Thyroid gland (tissue), 4 donors: ENCODE measurements around the gene DDX19B. TPM values are rescaled to one million over a fixed set of nuclear protein-coding genes. Genes with fewer than 3 reads are reported as not detected.

ENCODE experiments used
- DNase-seq, 2 donors: peaks; one replicate each; pipeline ENCODE4 v3.0.0-alpha.2; 2019
- H3K27ac ChIP-seq, 3 donors: fragments of 200-600 bp; sonication (generic); 1 replicate in 2 of 3; 2 replicates in 1 of 3; pipeline ENCODE4 v1.5.1; 2016 to 2019; ENCODE audit warnings: mild to moderate bottlenecking in 1 of 3, moderate library complexity in 1 of 3
- H3K27me3 ChIP-seq: fragments of 200-600 bp; sonication (generic); one replicate; pipeline ENCODE4 v1.5.1; 2019
- H3K36me3 ChIP-seq, 2 donors: fragments of 200-600 bp; sonication (generic); one replicate each; pipeline ENCODE4 v1.5.1; 2016 to 2019
- H3K4me1 ChIP-seq, 2 donors: fragments of 200-600 bp; sonication (generic); one replicate each; pipeline ENCODE4 v1.5.1; 2017 to 2019
- H3K4me3 ChIP-seq, 3 donors: fragments of 200-600 bp; sonication (generic); replicated peaks in 1 of 3; 1 replicate in 2 of 3; 2 replicates in 1 of 3; pipeline ENCODE4 v1.5.1; 2016; ENCODE audit warnings: mild to moderate bottlenecking in 1 of 3
- H3K9me3 ChIP-seq: fragments of 200-600 bp; sonication (generic); one replicate; pipeline ENCODE4 v1.5.1; 2017
- POLR2A ChIP-seq, 2 donors: fragments of 450-650 bp; IDR thresholded peaks; one replicate each; pipeline ENCODE4 v1.6.1; 2017; ENCODE audit warnings: antibody characterized with exemption in 2 of 2, mild to moderate bottlenecking in 2 of 2, moderate library complexity in 1 of 2
- WGBS, 2 donors: methylation state at CpG; one replicate each; pipeline ENCODE4 v1.1.5; 2017; 5-methylcytosine and 5-hydroxymethylcytosine counted together
- intact Hi-C: fragments of 100-400 bp; cut with DNase I; formaldehyde crosslinking; loops from one replicate; pipeline ENCODE4 v1.15.1; 2023
- total RNA-seq, 4 donors: library from RNA; depleted of rRNA; stranded (reverse); fragments of >200 nt; gene quantifications; one replicate each; pipeline ENCODE4 v1.2.3, GENCODE V29; 2016
- TF ChIP-seq, protein P1 (sequence below), 6 experiments: fragments of 200-600 bp in 3 of 6; fragments of 450-650 bp in 3 of 6; sonication (generic) in 3 of 6; IDR thresholded peaks; one replicate each; pipeline ENCODE4 v1.5.1; 2016 to 2019; ENCODE audit warnings: antibody characterized with exemption in 6 of 6, mild to moderate bottlenecking in 2 of 6, inconsistent platforms in 1 of 6, moderate library complexity in 1 of 6

DDX19B gene
- total RNA-seq, 4 donors from 2014 or later = 35.8 to 53.6 (median 44.9) TPM

DNA sequence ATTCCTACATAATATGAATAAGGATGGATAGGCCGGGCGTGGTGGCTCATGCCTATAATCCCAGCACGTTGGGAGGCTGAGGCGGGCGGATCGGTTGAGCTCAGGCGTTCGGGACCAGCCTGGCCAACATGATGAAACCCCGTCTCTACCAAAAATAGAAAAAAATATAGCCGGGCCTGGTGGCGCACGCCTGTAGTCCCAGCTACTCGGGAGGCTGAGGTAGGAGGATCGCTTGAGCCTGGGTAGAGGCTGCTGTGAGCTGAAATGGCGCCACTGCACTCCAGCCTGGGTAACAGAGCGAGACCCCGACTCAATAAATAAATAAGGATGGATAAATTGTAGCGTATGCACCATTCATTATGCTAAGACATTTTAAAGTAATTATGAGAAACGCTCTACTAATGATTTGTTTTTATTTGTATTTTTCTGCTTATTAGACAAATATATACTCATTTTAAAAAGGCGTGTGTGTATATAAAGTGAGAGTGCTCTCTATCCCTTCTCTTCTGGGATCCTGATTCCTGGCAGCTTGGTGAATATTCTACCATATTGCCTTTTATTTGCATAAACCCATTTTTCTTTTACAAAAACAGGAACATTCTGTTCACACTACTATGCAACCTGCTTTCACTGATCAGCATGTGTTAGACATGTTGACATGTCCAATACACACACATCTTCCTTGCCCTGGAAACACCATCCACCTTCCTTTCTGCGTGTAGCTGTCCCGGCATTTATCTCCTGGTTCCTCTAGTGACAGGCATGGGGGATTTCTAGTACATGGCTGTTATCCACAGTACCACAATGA lies 74.1 kb downstream of the DDX19B start:
- 97% methylated on average over 22 of the region's 22 CpGs for WGBS, 2 donors
- Histone ChIP-seq H3K4me3 (no peak overlapping the region), H3K27me3 (no peaks in the 10 kb centered on the region), H3K9me3 (no peaks in the 10 kb centered on the region), H3K4me1 (no peaks in the 10 kb centered on the region), H3K36me3 (peaks cover 31 to 57% of the 10 kb centered on the region in 2 donors), H3K27ac (no peak overlapping the region)
- intact Hi-C loops = no loop called here
- no peak for DNase-seq
- no peak for TF ChIP-seq POLR2A (IDR thresholded peaks at IDR 0.05)
- TF ChIP-seq, protein P1, sequence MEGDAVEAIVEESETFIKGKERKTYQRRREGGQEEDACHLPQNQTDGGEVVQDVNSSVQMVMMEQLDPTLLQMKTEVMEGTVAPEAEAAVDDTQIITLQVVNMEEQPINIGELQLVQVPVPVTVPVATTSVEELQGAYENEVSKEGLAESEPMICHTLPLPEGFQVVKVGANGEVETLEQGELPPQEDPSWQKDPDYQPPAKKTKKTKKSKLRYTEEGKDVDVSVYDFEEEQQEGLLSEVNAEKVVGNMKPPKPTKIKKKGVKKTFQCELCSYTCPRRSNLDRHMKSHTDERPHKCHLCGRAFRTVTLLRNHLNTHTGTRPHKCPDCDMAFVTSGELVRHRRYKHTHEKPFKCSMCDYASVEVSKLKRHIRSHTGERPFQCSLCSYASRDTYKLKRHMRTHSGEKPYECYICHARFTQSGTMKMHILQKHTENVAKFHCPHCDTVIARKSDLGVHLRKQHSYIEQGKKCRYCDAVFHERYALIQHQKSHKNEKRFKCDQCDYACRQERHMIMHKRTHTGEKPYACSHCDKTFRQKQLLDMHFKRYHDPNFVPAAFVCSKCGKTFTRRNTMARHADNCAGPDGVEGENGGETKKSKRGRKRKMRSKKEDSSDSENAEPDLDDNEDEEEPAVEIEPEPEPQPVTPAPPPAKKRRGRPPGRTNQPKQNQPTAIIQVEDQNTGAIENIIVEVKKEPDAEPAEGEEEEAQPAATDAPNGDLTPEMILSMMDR (IDR thresholded peaks at IDR 0.05) = no peak

DNA sequence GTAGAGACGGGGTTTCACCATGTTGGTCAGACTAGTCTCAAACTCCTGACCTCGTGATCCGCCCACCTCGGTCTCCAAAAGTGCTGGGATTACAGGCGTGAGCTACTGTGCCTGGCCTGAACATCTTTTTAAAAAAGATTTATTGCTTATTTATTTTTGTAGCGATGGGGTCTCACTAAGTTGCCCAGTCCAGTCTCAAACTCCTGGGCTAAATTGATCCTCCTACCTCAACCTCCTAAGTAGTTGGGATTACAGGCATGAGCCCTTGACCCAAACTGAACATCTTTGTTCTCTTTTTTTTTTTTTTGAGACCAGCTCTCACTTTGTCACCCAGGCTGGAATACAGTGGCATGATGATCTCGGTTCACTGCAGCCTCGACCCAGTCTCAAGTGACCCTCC lies 75.2 kb downstream of the DDX19B start:
- H3K4me3 ChIP-seq = no peak overlapping the region
- no peaks in the 10 kb centered on the region for H3K4me1 ChIP-seq

DNA sequence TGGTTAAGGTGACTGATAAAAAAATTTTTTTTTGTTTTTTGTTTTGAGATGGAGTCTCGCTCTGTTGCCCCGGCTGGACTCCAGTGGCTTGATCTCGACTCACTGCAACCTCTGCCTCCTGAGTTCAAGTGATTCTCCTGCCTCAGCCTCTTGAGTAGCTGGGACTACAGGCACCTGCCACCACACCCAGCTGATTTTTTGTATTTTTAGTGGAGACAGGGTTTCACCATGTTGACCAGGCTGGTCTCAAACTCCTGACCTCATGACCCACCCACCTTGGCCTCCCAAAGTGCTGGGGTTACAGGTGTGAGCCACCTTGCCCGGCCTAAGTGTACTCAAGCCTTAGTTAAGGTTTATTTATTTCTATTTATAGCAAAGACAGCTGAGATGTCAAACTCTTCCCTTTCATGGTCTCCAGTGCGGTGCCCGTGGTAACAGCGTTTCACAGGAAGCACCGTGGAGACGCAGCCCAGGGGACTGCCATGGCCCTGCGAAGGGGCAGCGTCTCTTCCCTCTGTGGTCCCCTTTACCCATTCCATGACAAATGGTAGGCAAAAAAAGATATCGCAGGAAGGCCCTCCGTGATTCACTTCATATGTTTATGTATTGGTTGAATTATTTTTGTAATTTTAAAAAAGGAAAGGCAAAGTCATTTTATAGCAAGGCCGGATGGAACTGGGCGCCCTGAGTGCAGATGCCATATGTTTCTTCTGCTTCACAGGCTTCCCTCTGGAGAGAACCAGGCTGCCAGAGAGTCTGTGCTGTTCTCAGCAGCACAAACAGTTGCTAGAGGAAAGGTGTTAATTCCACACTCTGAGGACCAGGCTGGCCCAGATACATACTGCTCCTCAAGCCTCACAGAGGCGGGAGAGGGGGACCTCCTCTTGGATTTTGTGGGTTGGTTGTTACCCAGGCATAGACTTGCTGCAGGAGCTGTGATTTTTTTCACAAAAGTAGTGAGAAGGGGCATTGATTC lies 76.9 kb downstream of the DDX19B start:
- 85 to 94% methylated on average over 16 of the region's 16 CpGs for WGBS, 2 donors
- Histone ChIP-seq H3K27me3 (no peaks in the 10 kb centered on the region), H3K4me3 (no peak overlapping the region), H3K27ac (no peak overlapping the region), H3K4me1 (peaks cover 8 to 10% of the 10 kb centered on the region in 2 donors), H3K9me3 (no peaks in the 10 kb centered on the region), H3K36me3 (peaks cover 23 to 40% of the 10 kb centered on the region in 2 donors)
- no peak for DNase-seq
- intact Hi-C loops = no loop called here
- TF ChIP-seq, protein P1 (IDR thresholded peaks at IDR 0.05) = no peak
- no peak for TF ChIP-seq POLR2A (IDR thresholded peaks at IDR 0.05)

More for the DNA sequence above, 75.2 kb downstream of the DDX19B start:
- TF ChIP-seq, protein P1 (IDR thresholded peaks at IDR 0.05) = no peak
- no peak for TF ChIP-seq POLR2A (IDR thresholded peaks at IDR 0.05)
- DNase-seq = no peak
- Histone ChIP-seq H3K27ac (no peak overlapping the region), H3K27me3 (no peaks in the 10 kb centered on the region), H3K36me3 (peaks cover 31 to 56% of the 10 kb centered on the region in 2 donors), H3K9me3 (no peaks in the 10 kb centered on the region)
- 93 to 96% methylated on average over 8 of the region's 8 CpGs for WGBS, 2 donors
- intact Hi-C loops = no loop called here

DNA sequence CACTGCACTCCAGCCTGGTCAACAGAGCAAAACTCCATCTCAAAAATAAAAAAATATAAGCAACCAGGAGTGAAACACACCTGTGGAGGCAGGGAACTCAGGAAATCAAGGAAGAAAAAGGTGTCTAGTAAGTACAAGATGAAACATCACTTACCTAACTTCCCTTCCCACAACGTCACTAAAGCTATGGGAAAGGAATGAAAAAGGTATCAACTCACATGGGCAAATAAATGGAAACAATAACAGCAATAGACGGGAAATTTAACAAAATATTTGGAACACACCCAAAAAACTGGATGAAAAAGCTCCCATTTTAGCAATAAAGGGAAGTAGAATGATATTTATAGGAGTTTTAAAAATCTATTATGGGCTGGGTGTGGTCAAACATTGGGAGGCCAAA lies 78.8 kb downstream of the DDX19B start:
- Histone ChIP-seq H3K27ac (no peak overlapping the region), H3K4me3 (no peak overlapping the region), H3K4me1 (peaks cover 8 to 10% of the 10 kb centered on the region in 2 donors), H3K9me3 (no peaks in the 10 kb centered on the region), H3K36me3 (peaks cover 11 to 25% of the 10 kb centered on the region in 2 donors), H3K27me3 (no peaks in the 10 kb centered on the region)
- no peak for DNase-seq
- 73 to 78% methylated on average over 2 of the region's 2 CpGs for WGBS, 2 donors
- no peak for TF ChIP-seq POLR2A (IDR thresholded peaks at IDR 0.05)
- TF ChIP-seq, protein P1 (IDR thresholded peaks at IDR 0.05) = no peak
- intact Hi-C loops = no loop called here
